Smooth muscle cell (in vitro differentiated cells): ENCODE measurements around the gene RHBDL3. TPM values are rescaled to one million over a fixed set of nuclear protein-coding genes. Genes with fewer than 3 reads are reported as not detected.

Experiments
- DNase-seq: peaks from one replicate; lab custom pipeline; 2025; ENCODE audit not compliant: unreplicated experiment; lab: John Stamatoyannopoulos, UW
- H2AFZ ChIP-seq: fragments of 200-600 bp; sonication (generic); 2 replicates; pipeline ENCODE4 v1.6.0; 2016; ENCODE audit warnings: antibody characterized with exemption, low read depth, mild to moderate bottlenecking
- H3F3A ChIP-seq: fragments of 200-600 bp; sonication (generic); 2 replicates; pipeline ENCODE4 v1.6.0; 2017; ENCODE audit warnings: antibody characterized with exemption, low read depth
- H3K27ac ChIP-seq: fragments of 200-600 bp; sonication (generic); 2 replicates; pipeline ENCODE4 v1.5.1; 2016; ENCODE audit warnings: low read depth, mild to moderate bottlenecking
- H3K27me3 ChIP-seq: fragments of 200-600 bp; sonication (generic); 2 replicates; pipeline ENCODE4 v1.6.1; 2016; ENCODE audit warnings: low read depth, mild to moderate bottlenecking
- H3K36me3 ChIP-seq: fragments of 200-600 bp; sonication (generic); 2 replicates; pipeline ENCODE4 v1.5.1; 2016; ENCODE audit warnings: low read depth
- H3K4me1 ChIP-seq: fragments of 200-600 bp; sonication (generic); 2 replicates; pipeline ENCODE4 v1.5.1; 2016; ENCODE audit warnings: low read depth
- H3K4me2 ChIP-seq: fragments of 200-600 bp; sonication (generic); 2 replicates; pipeline ENCODE4 v1.6.0; 2016; ENCODE audit warnings: mild to moderate bottlenecking
- H3K4me3 ChIP-seq: fragments of 200-600 bp; sonication (generic); 2 replicates; pipeline ENCODE4 v1.5.1; 2016; ENCODE audit warnings: mild to moderate bottlenecking
- H3K79me2 ChIP-seq: fragments of 200-600 bp; sonication (generic); 2 replicates; pipeline ENCODE4 v1.6.0; 2016; ENCODE audit warnings: low read depth, mild to moderate bottlenecking
- H3K9ac ChIP-seq: fragments of 200-600 bp; sonication (generic); 2 replicates; pipeline ENCODE4 v1.6.0; 2016; ENCODE audit warnings: low read depth
- H3K9me3 ChIP-seq: fragments of 200-600 bp; sonication (generic); replicated peaks from 2 replicates; pipeline ENCODE4 v1.5.1; 2016; ENCODE audit warnings: low read depth
- H4K20me1 ChIP-seq: fragments of 200-600 bp; sonication (generic); 2 replicates; pipeline ENCODE4 v1.6.0; 2016; ENCODE audit warnings: low read depth
- WGBS: methylation state at CpG from one replicate; pipeline ENCODE4 v1.1.7; 2016; ENCODE audit warnings: low lambda C conversion rate; 5-methylcytosine and 5-hydroxymethylcytosine counted together
- polyA plus RNA-seq: library from polyadenylated mRNA; unstranded; fragments of >200 nt; fragmentation: Nextera tagmentation; extraction: Ambion mirVana; gene quantifications from 2 replicates; pipeline ENCODE4 v1.2.1, GENCODE V29; 2016
- total RNA-seq: library from RNA; depleted of rRNA; stranded (reverse); fragments of >200 nt; gene quantifications from 2 replicates; pipeline ENCODE4 v1.2.3, GENCODE V29; 2014
- TF ChIP-seq, protein P1 (sequence below): fragments of 200-600 bp; sonication (generic); IDR thresholded peaks from 2 replicates; pipeline ENCODE4 v1.5.1; 2017; ENCODE audit warnings: borderline replicate concordance, mild to moderate bottlenecking, antibody characterized with exemption; ENCODE audit not compliant: insufficient read depth, poor library complexity, severe bottlenecking

RHBDL3 gene
- total and polyA plus RNA-seq, 2 experiments from 2014 or later = not detected

DNA sequence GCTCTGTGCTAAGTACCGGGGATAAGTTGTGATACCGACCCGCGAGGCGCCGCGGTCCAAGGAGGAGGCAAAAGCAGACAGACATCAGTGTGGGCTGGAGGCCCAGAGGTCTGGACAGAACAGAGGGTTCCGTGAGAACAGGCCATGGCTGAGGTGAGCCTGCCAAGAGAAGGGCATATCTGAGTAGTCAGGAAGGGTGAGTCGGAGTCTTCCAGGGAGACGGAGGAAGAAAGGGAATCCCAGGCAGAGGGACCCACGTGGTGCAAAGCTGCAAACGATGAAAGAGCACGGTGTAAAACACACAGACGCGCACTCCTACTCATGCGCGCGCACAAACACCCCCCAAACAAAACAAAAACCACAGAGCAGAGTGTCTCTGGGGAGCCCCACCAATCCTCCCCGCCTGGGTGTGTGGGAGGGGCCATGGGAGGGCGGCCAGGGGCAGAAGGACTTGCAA lies 18.1 kb downstream of the RHBDL3 start:
- Histone ChIP-seq H3K27me3 (peaks cover 68% of the 10 kb centered on the region), H3K4me2 (no peak overlapping the region), H3K79me2 (no peaks in the 10 kb centered on the region), H3K27ac (no peak overlapping the region), H4K20me1 (no peaks in the 10 kb centered on the region), H3K9ac (no peak overlapping the region), H3K36me3 (no peaks in the 10 kb centered on the region), H3K9me3 (no peaks in the 10 kb centered on the region), H3F3A (no peaks in the 10 kb centered on the region), H3K4me1 (peaks cover 17% of the 10 kb centered on the region), H3K4me3 (no peak overlapping the region), H2AFZ (no peak overlapping the region)
- DNase-seq = no peak
- WGBS = 83% methylated on average over 19 of the region's 20 CpGs
- TF ChIP-seq, protein P1, sequence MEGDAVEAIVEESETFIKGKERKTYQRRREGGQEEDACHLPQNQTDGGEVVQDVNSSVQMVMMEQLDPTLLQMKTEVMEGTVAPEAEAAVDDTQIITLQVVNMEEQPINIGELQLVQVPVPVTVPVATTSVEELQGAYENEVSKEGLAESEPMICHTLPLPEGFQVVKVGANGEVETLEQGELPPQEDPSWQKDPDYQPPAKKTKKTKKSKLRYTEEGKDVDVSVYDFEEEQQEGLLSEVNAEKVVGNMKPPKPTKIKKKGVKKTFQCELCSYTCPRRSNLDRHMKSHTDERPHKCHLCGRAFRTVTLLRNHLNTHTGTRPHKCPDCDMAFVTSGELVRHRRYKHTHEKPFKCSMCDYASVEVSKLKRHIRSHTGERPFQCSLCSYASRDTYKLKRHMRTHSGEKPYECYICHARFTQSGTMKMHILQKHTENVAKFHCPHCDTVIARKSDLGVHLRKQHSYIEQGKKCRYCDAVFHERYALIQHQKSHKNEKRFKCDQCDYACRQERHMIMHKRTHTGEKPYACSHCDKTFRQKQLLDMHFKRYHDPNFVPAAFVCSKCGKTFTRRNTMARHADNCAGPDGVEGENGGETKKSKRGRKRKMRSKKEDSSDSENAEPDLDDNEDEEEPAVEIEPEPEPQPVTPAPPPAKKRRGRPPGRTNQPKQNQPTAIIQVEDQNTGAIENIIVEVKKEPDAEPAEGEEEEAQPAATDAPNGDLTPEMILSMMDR = no peak

DNA sequence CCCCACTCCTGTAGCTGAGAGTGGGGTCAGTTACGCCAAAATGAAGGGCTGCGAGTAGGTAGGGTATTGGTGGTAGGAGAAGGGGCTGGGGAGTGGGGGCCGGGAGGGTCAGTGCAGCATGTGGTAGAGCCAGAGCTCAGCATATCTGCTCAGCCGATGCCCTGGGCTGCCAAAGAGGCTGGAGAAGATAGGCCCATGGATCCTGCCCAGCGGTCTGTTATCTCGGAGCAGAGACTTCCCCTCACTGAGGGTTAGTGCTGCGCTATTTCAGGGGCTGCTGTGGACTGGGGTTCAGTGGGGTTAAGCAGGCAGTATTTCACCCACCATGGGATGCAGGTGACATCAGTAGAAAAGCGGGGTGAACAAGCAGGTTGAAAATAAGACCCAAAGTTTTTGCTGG lies 19.7 kb downstream of the RHBDL3 start:
- H3K4me2 ChIP-seq = no peak overlapping the region
- no peaks in the 10 kb centered on the region for H3K79me2 ChIP-seq
- no peak overlapping the region for H3K9ac ChIP-seq
- H3K27ac ChIP-seq = no peak overlapping the region
- no peaks in the 10 kb centered on the region for H3F3A ChIP-seq
- H3K4me1 ChIP-seq = peaks cover 15% of the 10 kb centered on the region
- no peaks in the 10 kb centered on the region for H3K36me3 ChIP-seq
- WGBS = 89% methylated on average over 8 of the region's 8 CpGs
- TF ChIP-seq, protein P1 = no peak
- H4K20me1 ChIP-seq = no peaks in the 10 kb centered on the region
- H2AFZ ChIP-seq = no peak overlapping the region
- no peak overlapping the region for H3K4me3 ChIP-seq
- H3K9me3 ChIP-seq = no peaks in the 10 kb centered on the region
- peaks cover 70% of the 10 kb centered on the region for H3K27me3 ChIP-seq
- DNase-seq = no peak

DNA sequence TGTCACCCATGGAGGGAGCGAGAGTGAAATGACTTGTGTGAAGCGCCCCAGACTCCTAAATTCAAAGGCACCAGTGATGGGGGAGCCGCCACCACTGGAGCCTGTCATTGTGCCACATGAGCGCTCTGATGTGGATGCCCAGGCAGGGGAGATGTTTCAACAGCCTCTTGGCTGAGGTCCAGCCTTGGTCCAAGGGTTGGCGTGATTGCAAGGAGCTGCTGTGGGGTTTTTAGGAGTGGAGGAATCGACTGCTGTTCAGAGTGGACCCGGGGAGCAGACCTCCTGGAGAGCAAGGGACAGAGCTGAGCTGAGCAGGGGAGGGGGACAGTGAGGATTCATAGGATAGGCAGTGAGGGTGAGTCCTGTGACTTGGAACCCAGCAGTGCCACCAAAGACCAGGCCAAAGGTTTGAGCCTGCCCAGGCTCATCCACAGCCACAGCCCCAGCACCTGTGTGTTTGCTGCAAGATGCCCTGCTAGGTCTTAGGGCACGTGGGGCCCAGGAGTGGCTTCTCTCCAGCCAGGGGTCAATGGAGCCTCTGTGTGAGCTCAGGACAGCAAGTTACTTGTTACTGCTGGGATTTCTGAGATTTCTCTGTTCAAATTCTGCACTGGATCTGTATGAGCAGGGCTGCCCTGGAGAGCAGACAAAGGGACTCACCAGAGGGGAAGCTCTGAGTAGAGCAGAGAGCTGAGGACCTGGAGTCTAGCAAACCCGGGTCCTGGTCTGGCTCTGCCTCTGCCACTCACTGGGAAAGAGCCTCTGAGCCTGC lies 20.3 kb downstream of the RHBDL3 start:
- TF ChIP-seq, protein P1 = no peak
- no peak overlapping the region for H3K9ac ChIP-seq
- WGBS = 91% methylated on average over 9 of the region's 9 CpGs
- no peaks in the 10 kb centered on the region for H4K20me1 ChIP-seq
- H3K36me3 ChIP-seq = no peaks in the 10 kb centered on the region
- H2AFZ ChIP-seq = no peak overlapping the region
- H3F3A ChIP-seq = no peaks in the 10 kb centered on the region
- no peak overlapping the region for H3K27ac ChIP-seq
- H3K27me3 ChIP-seq = peaks cover 70% of the 10 kb centered on the region
- H3K9me3 ChIP-seq = no peaks in the 10 kb centered on the region
- H3K79me2 ChIP-seq = no peaks in the 10 kb centered on the region
- H3K4me3 ChIP-seq = no peak overlapping the region
- peaks cover 9% of the 10 kb centered on the region for H3K4me1 ChIP-seq
- H3K4me2 ChIP-seq = no peak overlapping the region
- DNase-seq = no peak

DNA sequence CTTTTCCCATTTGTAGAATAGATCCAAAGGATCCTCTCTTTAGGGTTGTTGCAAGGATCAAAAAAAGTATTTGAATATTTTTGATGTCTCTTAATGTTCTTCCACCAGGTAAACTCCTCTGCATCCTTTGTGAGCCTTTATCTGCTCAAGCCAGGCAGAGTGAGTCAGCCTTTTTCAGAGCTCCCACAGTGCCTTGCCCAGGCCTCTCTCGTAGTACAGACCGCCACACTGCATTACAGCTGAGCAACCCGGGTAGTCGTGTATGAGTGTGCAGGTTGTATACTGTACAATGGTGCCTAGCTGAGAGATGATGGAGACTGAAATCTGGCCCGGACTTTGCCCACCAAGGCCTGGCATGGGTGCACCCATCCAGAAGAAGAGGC lies 20.9 kb downstream of the RHBDL3 start:
- Histone ChIP-seq H3K9me3 (no peaks in the 10 kb centered on the region), H3K36me3 (no peaks in the 10 kb centered on the region), H3K27me3 (peaks cover 68% of the 10 kb centered on the region), H3K9ac (no peak overlapping the region), H4K20me1 (no peaks in the 10 kb centered on the region), H3K27ac (no peak overlapping the region), H3K4me3 (no peak overlapping the region), H3F3A (no peaks in the 10 kb centered on the region), H3K4me2 (no peak overlapping the region), H3K79me2 (no peaks in the 10 kb centered on the region), H2AFZ (no peak overlapping the region), H3K4me1 (peaks cover 4% of the 10 kb centered on the region)
- TF ChIP-seq, protein P1 = no peak
- 88% methylated on average over 5 of the region's 5 CpGs for WGBS
- no peak for DNase-seq
